ENCODE measurements around the gene PRAMEF5.
"Not testable (repeated sequence)": the region's sequence is repeated elsewhere in the genome, so short reads cannot be mapped to it uniquely, and the experiment has no call there.

The PRAMEF5 gene

DNA sequence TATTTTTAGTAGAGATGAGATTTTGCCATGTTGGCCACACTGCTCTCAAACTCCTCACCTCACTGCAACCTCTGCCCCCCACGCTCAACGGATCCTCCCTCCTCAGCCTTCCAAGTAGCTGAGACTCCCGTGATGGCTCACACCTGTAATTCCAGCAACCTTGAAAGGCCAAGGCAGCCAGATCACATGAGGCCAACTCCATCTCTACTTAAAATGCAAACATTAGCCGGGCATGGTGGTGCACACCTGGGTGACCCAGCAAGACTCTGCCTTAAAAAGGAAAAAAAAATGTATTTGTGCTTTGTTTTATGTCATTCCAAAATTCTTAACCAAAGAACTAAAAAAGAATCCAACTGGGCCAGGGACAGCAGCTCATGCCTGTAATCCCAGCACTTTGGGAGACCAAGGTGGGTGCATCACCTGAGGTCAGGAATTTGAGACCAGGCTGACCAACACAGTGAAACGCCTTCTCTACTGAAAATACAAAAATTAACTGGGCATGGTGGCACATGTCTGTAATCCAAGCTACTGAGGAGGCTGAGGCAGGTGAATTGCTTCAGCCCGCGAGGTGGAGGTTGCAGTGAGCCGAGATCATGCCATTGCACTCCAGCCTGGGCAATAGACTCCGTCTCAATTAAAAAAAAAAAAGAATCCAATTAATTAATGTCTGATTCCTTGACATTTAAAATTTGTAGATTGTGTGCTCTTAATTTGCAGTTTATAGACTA is 10.3 kb upstream of the PRAMEF5 start:
- DNase-seq (ENCODE audit: low read depth); H3K4me3 ChIP-seq (ENCODE audit: low read length): not testable (repeated sequence)

DNA sequence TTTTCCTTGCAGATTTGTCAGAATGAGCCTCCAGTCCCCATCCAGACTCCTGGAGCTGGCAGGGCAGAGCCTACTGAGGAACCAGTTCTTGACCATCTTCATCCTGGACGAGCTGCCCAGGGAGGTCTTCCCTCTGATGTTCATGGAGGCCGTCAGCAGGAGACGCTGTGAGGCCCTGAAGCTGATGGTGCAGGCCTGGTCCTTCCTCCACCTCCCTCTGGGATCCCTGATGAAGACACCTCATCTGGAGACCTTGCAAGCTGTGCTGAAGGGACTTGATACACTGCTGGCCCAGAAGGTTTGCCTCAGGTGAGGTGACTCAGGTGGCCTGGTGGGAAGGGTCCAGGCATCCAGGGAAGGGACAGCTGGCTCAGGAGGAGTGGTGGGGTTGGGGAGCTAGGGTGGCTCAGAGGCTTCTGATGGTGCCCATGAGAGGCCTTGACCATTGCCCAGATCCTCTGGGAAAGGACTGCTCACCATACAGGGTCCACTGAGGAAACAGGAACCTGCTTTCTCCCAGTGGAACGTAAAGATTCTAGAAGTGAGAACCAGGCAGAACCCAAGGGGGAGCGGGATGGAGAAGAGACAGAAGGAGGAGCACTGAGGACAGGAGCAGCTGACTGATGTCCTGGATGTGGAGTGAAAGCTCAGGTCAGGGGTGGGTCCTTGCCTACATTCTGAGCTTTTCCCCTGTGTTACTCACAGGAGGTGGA is 8.0 kb upstream of the PRAMEF5 start:
- not testable (repeated sequence) for H3K4me3 ChIP-seq (ENCODE audit: low read length); DNase-seq (ENCODE audit: low read depth)

GRCh38 chr1:13246554-13246871 is 7.5 kb upstream of the PRAMEF5 start:
- not testable (repeated sequence) for DNase-seq (ENCODE audit: low read depth); H3K4me3 ChIP-seq (ENCODE audit: low read length)

- H3K4me3 ChIP-seq (ENCODE audit: low read length); DNase-seq (ENCODE audit: low read depth): not testable (repeated sequence)
Observed at GRCh38 chr1:13247122-13247521, 6.9 kb upstream of the PRAMEF5 start.

- DNase-seq (ENCODE audit: low read depth); H3K4me3 ChIP-seq (ENCODE audit: low read length): not testable (repeated sequence)
Observed at GRCh38 chr1:13265124-13265523, 11.1 kb downstream of the PRAMEF5 start.

DNA sequence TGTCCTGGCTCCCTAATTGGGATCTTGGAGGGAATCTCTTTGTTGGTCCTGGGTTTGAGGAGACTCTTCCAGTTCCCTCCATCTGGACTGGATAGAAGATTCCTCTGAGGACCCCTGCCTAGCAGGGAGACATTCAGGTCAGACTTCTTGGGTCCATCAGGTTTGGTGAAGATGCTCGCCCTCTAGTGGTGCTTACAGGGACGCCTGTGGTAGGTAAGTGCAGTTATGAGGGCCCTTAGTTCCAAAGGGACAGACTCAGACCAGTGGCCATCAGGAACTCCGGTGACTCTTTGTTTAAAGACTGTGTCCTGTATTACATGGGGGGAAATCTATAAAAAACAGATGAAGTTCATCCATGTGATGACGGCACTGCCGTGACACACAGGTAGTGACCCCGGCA is 23.0 kb downstream of the PRAMEF5 start:
- not testable (repeated sequence) for DNase-seq (ENCODE audit: low read depth)

DNA sequence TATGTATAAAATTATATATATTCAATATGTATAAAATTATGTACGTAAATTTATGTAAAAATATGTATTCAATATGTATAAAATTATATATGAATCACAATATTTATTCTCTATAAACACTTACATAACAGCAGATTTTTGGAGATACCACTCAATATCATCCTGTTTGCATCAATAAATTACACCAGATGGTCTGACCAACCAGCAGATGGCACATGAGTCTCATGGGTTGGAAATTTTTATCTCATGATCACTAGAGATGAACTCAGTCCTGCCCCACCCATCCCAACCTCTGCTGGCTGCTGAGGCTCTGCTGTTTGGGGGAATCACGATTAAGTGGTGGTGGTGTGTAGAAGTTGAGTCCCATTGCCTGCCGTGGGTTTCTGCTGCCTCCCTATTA is 25.6 kb downstream of the PRAMEF5 start:
- DNase-seq (ENCODE audit: low read depth): not testable (repeated sequence)

More for the DNA sequence above, 23.0 kb downstream of the PRAMEF5 start:
- not testable (repeated sequence) for H3K4me3 ChIP-seq (ENCODE audit: low read length)

GRCh38 chr1:13285037-13285436 is 31.0 kb downstream of the PRAMEF5 start, which contains the start of gene PRAMEF8:
Gene PRAMEF8 (minus strand): TSS chr1:13285137. CDS start chr1:13284091, 1,046 bp downstream.
- H3K4me3 ChIP-seq (ENCODE audit: low read length); DNase-seq (ENCODE audit: low read depth): not testable (repeated sequence)

More for the DNA sequence above, 25.6 kb downstream of the PRAMEF5 start:
- H3K4me3 ChIP-seq (ENCODE audit: low read length): not testable (repeated sequence)

- H3K4me3 ChIP-seq (ENCODE audit: low read length); DNase-seq (ENCODE audit: low read depth): not testable (repeated sequence)
Observed at GRCh38 chr1:13289030-13289429, 35.0 kb downstream of the PRAMEF5 start.

DNA sequence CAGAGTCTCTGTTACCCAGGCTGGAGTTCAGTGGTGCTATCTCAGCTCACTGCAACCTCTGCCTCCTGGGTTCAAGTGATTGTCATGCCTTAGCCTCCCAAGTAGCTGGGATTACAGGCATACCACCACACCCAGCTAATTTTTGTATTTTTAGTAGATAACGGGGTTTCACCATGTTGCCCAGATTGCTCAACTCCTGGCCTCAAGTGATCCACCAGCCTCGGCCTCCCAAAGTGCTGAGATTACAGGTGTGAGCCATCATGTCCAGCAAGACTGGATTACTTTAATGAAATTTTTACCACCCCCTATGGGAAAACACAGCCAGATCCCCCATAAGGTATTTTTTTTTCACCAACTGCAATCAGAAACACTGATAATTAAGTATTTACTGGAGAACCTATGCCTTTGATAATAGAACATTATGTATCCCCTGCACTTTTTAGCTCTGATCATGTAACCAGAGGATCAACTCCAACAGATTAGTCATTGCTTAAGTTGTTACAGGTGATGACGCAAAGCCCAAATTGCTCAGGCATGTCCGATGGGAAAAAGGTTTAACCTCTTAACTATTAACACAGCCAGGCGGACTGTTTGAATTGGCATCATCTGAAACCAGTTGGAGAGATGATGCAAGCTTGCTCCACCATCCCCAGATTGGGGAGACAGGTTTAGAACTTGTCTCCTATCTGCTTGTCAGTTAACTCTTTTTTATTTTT is 43.4 kb downstream of the PRAMEF5 start:
- H3K4me3 ChIP-seq (ENCODE audit: low read length); DNase-seq (ENCODE audit: low read depth): not testable (repeated sequence)

DNA sequence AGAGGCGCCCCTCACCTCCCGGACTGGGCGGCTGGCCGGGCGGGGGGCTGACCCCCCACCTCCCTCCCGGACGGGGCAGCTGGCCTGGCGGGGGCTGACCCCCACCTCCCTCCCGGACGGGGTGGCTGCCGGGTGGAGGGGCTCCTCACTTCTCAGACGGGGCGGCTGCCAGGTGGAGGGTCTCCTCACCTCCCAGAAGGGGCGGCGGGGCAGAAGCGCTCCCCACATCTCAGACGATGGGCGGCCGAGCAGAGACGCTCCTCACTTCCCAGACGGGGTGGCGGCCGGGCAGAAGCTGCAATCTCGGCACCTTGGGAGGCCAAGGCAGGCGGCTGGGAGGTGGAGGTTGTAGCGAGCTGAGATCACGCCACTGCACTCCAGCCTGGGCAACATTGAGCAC is 44.7 kb downstream of the PRAMEF5 start:
- not testable (repeated sequence) for H3K4me3 ChIP-seq (ENCODE audit: low read length); DNase-seq (ENCODE audit: low read depth)

- H3K4me3 ChIP-seq (ENCODE audit: low read length); DNase-seq (ENCODE audit: low read depth): not testable (repeated sequence)
Observed at GRCh38 chr1:13302197-13302596, 48.2 kb downstream of the PRAMEF5 start.

DNA sequence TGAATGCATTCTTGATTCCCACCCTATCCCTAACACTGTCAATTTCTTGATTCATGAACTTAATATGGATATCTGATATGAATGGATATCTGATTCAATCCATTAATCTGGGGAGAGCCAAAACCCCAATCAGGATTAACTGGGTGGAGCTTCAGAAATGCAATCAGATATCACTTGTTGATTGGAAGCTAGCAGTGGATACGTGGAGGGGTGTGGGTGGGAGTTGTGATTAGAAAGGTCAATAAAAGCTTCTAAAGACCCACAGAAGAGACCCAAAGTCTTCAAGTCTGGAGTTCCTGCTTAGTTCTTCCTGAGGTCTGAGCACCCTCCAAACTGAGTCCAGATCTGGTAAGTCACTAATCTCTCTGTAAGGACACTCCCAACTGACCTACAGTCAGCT is 49.2 kb downstream of the PRAMEF5 start, which contains the start of gene PRAMEF33:
Gene PRAMEF33 (plus strand): TSS at position 301 of the 400 bp plus-strand sequence. CDS start 2,416 bp downstream, outside the sequence.
- not testable (repeated sequence) for DNase-seq (ENCODE audit: low read depth); H3K4me3 ChIP-seq (ENCODE audit: low read length)
